Stimulated activated CD4-positive, alpha-beta T cell treated with anti-CD3 and anti-CD28 coated beads, Interleukin-12 subunit alpha, Interleukin-12 subunit beta, amount 100 ng/mL, for 48 hours (primary cell): ENCODE measurements around the gene DLGAP4.

Experiments
- DNase-seq, 3 donors: peaks; one replicate each; pipeline ENCODE4 v3.0.0-alpha.2; 2020; ENCODE audit warnings: low read depth in 2 of 3, low spot score in 1 of 3

The DLGAP4 gene

GRCh38 chr20:36404435-36404978 is 98.4 kb downstream of the DLGAP4 start:
- no peak for DNase-seq

- DNase-seq: no peak
Measured at GRCh38 chr20:36405255-36405654, 99.1 kb downstream of the DLGAP4 start.

- DNase-seq: no peak
Measured at GRCh38 chr20:36407199-36407733, 101.1 kb downstream of the DLGAP4 start.

- no peak for DNase-seq
Measured at GRCh38 chr20:36408219-36408618, 102.1 kb downstream of the DLGAP4 start.

- DNase-seq: no peak
Measured at GRCh38 chr20:36411861-36412454, 105.8 kb downstream of the DLGAP4 start.

- no peak for DNase-seq
Measured at GRCh38 chr20:36415475-36416002, 109.4 kb downstream of the DLGAP4 start.

GRCh38 chr20:36418711-36419110 is 112.6 kb downstream of the DLGAP4 start:
- DNase-seq: no peak

- DNase-seq: no peak
Measured at GRCh38 chr20:36421641-36422040, 115.5 kb downstream of the DLGAP4 start.

GRCh38 chr20:36424314-36424713 is 118.2 kb downstream of the DLGAP4 start:
- DNase-seq: no peak

- no peak for DNase-seq
Measured at GRCh38 chr20:36425166-36425565, 119.0 kb downstream of the DLGAP4 start.

GRCh38 chr20:36431604-36432003 is 125.5 kb downstream of the DLGAP4 start:
- no peak for DNase-seq

- DNase-seq: no peak
Measured at GRCh38 chr20:36432096-36432495, 126.0 kb downstream of the DLGAP4 start.

GRCh38 chr20:36434383-36434782 is 128.2 kb downstream of the DLGAP4 start:
- DNase-seq: no peak

GRCh38 chr20:36435124-36435523 is 129.0 kb downstream of the DLGAP4 start:
- DNase-seq: no peak

- DNase-seq: peak; percentile 80 to 92 (median 83)
Measured at GRCh38 chr20:36435592-36436541, 129.7 kb downstream of the DLGAP4 start.

GRCh38 chr20:36439040-36439730 is 133.0 kb downstream of the DLGAP4 start:
- DNase-seq: peak; percentile 26 to 61 (median 53)

GRCh38 chr20:36439731-36440072 is 133.6 kb downstream of the DLGAP4 start:
- DNase-seq: no peak

GRCh38 chr20:36440370-36441026 is 134.4 kb downstream of the DLGAP4 start:
- no peak for DNase-seq

GRCh38 chr20:36441027-36441414 is 134.9 kb downstream of the DLGAP4 start:
- DNase-seq: no peak

GRCh38 chr20:36441416-36441815 is 135.3 kb downstream of the DLGAP4 start:
- no peak for DNase-seq

- DNase-seq: no peak
Measured at GRCh38 chr20:36445847-36446246, 139.7 kb downstream of the DLGAP4 start.
